Thyroid gland (tissue), 4 donors: ENCODE data around the gene SARDH. TPM values are rescaled to one million over a fixed set of nuclear protein-coding genes. Genes with fewer than 3 reads are reported as not detected.

Experiments
- DNase-seq, 2 donors: peaks; one replicate each; pipeline ENCODE4 v3.0.0-alpha.2; 2019
- H3K27ac ChIP-seq, 3 donors: fragments of 200-600 bp; sonication (generic); 1 replicate in 2 of 3; 2 replicates in 1 of 3; pipeline ENCODE4 v1.5.1; 2016 to 2019; ENCODE audit warnings: mild to moderate bottlenecking in 1 of 3, moderate library complexity in 1 of 3
- H3K27me3 ChIP-seq: fragments of 200-600 bp; sonication (generic); one replicate; pipeline ENCODE4 v1.5.1; 2019
- H3K36me3 ChIP-seq, 2 donors: fragments of 200-600 bp; sonication (generic); one replicate each; pipeline ENCODE4 v1.5.1; 2016 to 2019
- H3K4me1 ChIP-seq, 2 donors: fragments of 200-600 bp; sonication (generic); one replicate each; pipeline ENCODE4 v1.5.1; 2017 to 2019
- H3K4me3 ChIP-seq, 3 donors: fragments of 200-600 bp; sonication (generic); replicated peaks in 1 of 3; 1 replicate in 2 of 3; 2 replicates in 1 of 3; pipeline ENCODE4 v1.5.1; 2016; ENCODE audit warnings: mild to moderate bottlenecking in 1 of 3
- H3K9me3 ChIP-seq: fragments of 200-600 bp; sonication (generic); one replicate; pipeline ENCODE4 v1.5.1; 2017
- POLR2A ChIP-seq, 2 donors: fragments of 450-650 bp; IDR thresholded peaks; one replicate each; pipeline ENCODE4 v1.6.1; 2017; ENCODE audit warnings: antibody characterized with exemption in 2 of 2, mild to moderate bottlenecking in 2 of 2, moderate library complexity in 1 of 2
- WGBS, 2 donors: methylation state at CpG; one replicate each; pipeline ENCODE4 v1.1.5; 2017; 5-methylcytosine and 5-hydroxymethylcytosine counted together
- intact Hi-C: fragments of 100-400 bp; cut with DNase I; formaldehyde crosslinking; loops from one replicate; pipeline ENCODE4 v1.15.1; 2023
- total RNA-seq, 4 donors: library from RNA; depleted of rRNA; stranded (reverse); fragments of >200 nt; gene quantifications; one replicate each; pipeline ENCODE4 v1.2.3, GENCODE V29; 2016
- TF ChIP-seq, protein P1 (sequence below), 6 experiments: fragments of 200-600 bp in 3 of 6; fragments of 450-650 bp in 3 of 6; sonication (generic) in 3 of 6; IDR thresholded peaks; one replicate each; pipeline ENCODE4 v1.5.1; 2016 to 2019; ENCODE audit warnings: antibody characterized with exemption in 6 of 6, mild to moderate bottlenecking in 2 of 6, inconsistent platforms in 1 of 6, moderate library complexity in 1 of 6

The SARDH gene
- total RNA-seq, 4 donors from 2014 or later: 2.2 to 6.2 (median 3.3) TPM; not detected in 1

DNA sequence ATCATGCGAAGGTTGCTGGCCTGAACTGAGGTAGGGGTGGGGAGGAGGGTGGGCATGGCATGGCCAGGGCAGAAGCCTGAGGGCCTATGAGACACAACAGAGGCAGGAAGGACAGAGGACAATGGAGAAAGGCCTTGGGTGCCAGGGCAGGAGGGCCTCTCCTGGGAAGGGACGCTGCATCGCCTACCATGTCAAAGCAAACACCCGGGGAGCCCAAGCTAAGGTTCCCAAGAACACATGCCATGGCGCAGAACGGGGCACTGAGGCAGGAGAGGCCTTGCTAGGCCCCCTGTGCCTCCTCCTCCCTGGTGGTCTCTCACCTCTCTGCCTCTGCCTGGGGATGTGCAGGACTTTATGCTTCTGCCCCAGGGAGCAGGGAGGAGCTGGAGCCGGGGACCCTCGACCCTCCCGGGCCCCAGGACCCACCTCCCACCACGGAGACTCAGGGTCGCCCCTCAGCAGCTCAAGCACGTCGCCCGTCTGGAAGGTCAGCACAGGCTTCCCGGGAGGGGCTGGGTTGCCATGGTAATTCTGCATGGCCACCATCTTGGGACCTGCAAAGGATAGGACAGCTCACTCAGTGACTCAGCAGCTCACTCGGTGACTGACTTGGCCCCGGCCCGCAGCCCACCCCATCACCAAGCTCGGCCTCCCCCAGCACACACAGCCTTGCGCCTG is 40.3 kb upstream of the SARDH start:
- Histone ChIP-seq H3K4me1 (peaks cover 0 to 1% of the 10 kb centered on the region in 2 donors), H3K4me3 (no peak overlapping the region), H3K9me3 (no peaks in the 10 kb centered on the region), H3K27me3 (no peaks in the 10 kb centered on the region), H3K36me3 (peaks cover 10 to 15% of the 10 kb centered on the region in 2 donors), H3K27ac (no peak overlapping the region)
- TF ChIP-seq POLR2A (IDR thresholded peaks at IDR 0.05): no peak
- TF ChIP-seq, protein P1, sequence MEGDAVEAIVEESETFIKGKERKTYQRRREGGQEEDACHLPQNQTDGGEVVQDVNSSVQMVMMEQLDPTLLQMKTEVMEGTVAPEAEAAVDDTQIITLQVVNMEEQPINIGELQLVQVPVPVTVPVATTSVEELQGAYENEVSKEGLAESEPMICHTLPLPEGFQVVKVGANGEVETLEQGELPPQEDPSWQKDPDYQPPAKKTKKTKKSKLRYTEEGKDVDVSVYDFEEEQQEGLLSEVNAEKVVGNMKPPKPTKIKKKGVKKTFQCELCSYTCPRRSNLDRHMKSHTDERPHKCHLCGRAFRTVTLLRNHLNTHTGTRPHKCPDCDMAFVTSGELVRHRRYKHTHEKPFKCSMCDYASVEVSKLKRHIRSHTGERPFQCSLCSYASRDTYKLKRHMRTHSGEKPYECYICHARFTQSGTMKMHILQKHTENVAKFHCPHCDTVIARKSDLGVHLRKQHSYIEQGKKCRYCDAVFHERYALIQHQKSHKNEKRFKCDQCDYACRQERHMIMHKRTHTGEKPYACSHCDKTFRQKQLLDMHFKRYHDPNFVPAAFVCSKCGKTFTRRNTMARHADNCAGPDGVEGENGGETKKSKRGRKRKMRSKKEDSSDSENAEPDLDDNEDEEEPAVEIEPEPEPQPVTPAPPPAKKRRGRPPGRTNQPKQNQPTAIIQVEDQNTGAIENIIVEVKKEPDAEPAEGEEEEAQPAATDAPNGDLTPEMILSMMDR (IDR thresholded peaks at IDR 0.05): no peak
- intact Hi-C loops: no loop called here
- 90 to 95% methylated on average over 16 to 17 of the region's 20 CpGs for WGBS, 2 donors
- no peak for DNase-seq

DNA sequence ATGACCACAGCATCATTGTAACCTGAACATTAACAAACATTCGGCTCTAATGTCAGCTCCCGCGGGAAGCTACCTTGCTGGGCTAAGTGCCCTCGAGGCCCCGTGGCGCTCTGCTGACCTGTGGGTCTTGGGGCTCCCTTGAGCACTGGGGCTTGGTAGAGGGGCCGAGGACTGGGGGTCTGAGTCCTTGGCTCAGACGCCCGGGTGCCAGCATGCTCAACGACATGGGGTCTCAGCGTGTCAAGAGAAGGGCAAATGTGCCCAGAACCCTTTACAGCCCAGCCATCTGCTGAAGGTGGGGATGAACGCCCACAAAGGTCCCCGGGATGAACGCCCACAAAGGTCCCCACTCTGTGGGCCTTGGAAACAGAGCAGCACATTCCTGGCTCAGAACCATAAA is 39.7 kb upstream of the SARDH start:
- Histone ChIP-seq H3K4me1 (no peaks in the 10 kb centered on the region), H3K27ac (no peak overlapping the region), H3K4me3 (no peak overlapping the region), H3K36me3 (peaks cover 10 to 15% of the 10 kb centered on the region in 2 donors), H3K9me3 (no peaks in the 10 kb centered on the region), H3K27me3 (no peaks in the 10 kb centered on the region)
- DNase-seq: no peak
- no peak for TF ChIP-seq POLR2A (IDR thresholded peaks at IDR 0.05)
- 93% methylated on average over 14 of the region's 14 CpGs; no CpG with 5 or more reads in 1 of the 2 donors for WGBS, 2 donors
- intact Hi-C loops: no loop called here

DNA sequence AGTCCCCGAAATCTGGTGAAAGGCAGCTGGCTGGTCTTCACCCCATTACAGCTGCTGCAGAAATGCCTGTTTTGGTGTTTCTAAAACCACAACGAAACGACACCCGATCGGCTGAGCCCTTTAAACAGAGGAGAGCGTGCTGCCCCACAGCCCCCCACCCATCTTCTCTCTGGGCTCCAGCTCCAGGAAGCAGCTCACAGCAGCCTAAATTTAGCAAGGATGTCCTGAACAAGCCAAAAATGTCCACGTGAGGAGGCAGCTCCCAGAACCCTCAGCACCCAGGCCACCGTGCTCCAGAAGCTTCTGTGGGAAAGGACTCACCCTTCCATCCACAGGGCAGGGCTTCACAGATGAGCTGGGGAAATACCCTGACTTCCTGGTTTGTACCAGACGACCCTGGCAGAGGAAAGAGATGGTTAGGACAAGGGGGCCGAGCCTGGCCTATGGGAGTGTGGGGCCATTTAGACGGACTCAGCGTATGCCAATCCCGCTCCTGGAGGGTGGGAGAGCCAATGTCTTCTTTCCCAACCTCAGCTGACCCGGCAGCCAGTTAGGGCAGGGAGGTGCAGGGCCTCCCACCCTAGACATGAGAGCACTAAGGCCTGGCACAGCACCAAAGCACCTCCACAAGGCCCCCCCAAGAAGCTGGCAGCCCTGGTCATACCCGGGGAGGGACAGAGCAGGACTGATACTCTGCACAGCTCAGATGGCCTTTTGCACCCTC is 39.1 kb upstream of the SARDH start:
- no peaks in the 10 kb centered on the region for H3K27me3 ChIP-seq
- no peak overlapping the region for H3K27ac ChIP-seq
- H3K4me3 ChIP-seq: no peak overlapping the region
- no peak for DNase-seq
- no peaks in the 10 kb centered on the region for H3K9me3 ChIP-seq
- no peaks in the 10 kb centered on the region for H3K4me1 ChIP-seq
- H3K36me3 ChIP-seq: peaks cover 10 to 15% of the 10 kb centered on the region in 2 donors
- intact Hi-C loops: no loop called here
- 86 to 87% methylated on average over 14 to 15 of the region's 15 CpGs for WGBS, 2 donors
- no peak for TF ChIP-seq POLR2A (IDR thresholded peaks at IDR 0.05)
- TF ChIP-seq, protein P1 (IDR thresholded peaks at IDR 0.05): no peak

DNA sequence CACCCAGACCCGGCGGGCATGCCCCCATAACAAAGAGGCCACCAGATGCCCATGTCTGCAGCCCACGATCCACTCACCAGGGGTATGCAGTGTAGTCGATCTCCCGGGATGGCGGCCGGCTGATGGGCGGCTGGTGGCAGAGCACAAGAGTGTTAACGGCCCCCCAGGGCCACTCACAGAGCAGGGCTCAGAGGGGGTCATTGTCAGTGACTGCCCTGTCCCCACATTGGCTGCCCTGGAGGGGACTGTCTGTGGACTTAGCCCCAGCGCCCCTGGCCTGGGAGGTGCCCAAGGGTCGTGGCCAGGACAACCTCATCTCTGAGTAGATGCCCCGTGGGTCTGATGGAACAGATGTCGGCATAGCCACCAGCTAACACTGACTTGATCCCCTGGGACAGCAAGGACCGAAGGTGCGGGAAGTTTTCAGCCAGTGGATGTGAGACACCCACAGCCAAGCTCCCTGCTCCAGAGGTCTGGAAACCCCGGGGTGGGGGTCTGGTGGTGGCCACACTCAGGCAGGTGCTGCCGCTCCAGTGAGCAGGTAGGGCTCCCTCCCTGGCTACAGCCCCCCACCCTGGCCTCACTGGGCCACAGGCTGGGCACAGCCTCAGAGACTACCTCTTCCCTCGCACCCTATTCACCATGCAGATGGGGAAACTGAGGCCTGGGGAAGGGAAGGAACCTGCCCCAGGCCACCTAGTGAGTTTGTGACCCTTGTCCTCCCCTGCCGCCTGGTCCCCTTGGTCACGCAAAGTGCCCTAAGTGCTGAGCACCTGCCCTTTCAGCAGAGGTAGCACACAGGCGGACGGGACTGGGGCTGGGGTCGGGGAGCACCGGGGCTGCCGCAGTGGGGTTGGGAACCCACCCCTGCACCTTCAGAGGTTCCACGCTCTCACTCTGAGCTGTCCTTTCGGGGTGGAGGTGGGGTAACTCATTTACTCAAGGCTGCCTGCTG is 38.1 kb upstream of the SARDH start:
- 95 to 97% methylated on average over 16 to 18 of the region's 27 CpGs for WGBS, 2 donors
- Histone ChIP-seq H3K4me3 (no peak overlapping the region), H3K27me3 (no peaks in the 10 kb centered on the region), H3K27ac (no peak overlapping the region), H3K9me3 (no peaks in the 10 kb centered on the region), H3K36me3 (peaks cover 10 to 15% of the 10 kb centered on the region in 2 donors), H3K4me1 (no peaks in the 10 kb centered on the region)
- TF ChIP-seq POLR2A (IDR thresholded peaks at IDR 0.05): no peak
- TF ChIP-seq, protein P1 (IDR thresholded peaks at IDR 0.05): no peak
- no peak for DNase-seq
- intact Hi-C loops: no loop called here

DNA sequence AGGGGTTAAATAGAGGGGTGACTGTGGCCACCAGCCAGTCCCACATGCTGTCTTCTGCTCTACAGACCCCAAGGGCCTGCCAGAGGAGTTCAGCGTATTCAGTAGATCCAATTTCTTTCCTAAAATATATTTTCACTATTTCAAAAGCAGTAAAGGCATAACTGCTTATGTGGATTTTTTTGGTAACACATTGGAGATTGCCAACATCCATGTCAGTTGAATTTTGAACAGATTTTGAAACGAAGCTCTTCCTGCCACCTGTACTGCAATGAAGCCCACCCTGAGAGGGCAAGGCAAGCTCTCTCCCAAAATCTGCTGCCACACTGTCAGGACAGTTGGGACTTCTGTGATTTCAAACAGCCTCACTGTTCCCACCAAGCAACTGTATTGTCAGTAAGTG is 37.1 kb upstream of the SARDH start:
- H3K36me3 ChIP-seq: peaks cover 10 to 15% of the 10 kb centered on the region in 2 donors
- no peak overlapping the region for H3K4me3 ChIP-seq
- TF ChIP-seq POLR2A (IDR thresholded peaks at IDR 0.05): no peak
- TF ChIP-seq, protein P1 (IDR thresholded peaks at IDR 0.05): no peak
- no peaks in the 10 kb centered on the region for H3K9me3 ChIP-seq
- no peaks in the 10 kb centered on the region for H3K4me1 ChIP-seq
- 93 to 98% methylated on average over 2 of the region's 2 CpGs for WGBS, 2 donors
- no peak overlapping the region for H3K27ac ChIP-seq
- DNase-seq: no peak
- no peaks in the 10 kb centered on the region for H3K27me3 ChIP-seq
- intact Hi-C loops: no loop called here
